MM.1S (cell line): ENCODE measurements around the gene BAG3.

Experiments used
- DNase-seq: peaks from one replicate; pipeline ENCODE4 v3.0.0-alpha.2; 2015
- H2AFZ ChIP-seq: fragments of 300-600 bp; sonication (generic); 2 replicates; pipeline ENCODE4 v1.6.0; 2016; ENCODE audit warnings: antibody characterized with exemption, low read length
- H3F3A ChIP-seq: fragments of 300-600 bp; sonication (generic); 2 replicates; pipeline ENCODE4 v1.6.1; 2016; ENCODE audit warnings: mild to moderate bottlenecking, antibody characterized with exemption, low read length, moderate library complexity, mixed read lengths; ENCODE audit not compliant: insufficient read depth
- H3K27ac ChIP-seq: fragments of 300-600 bp; sonication (generic); 2 replicates; pipeline ENCODE4 v1.5.1; 2016; ENCODE audit warnings: mild to moderate bottlenecking, low read length
- H3K27me3 ChIP-seq: fragments of 300-600 bp; sonication (generic); replicated peaks from 2 replicates; pipeline ENCODE4 v1.6.0; 2016; ENCODE audit warnings: low read length; ENCODE audit not compliant: insufficient read depth
- H3K36me3 ChIP-seq: fragments of 300-600 bp; sonication (generic); replicated peaks from 2 replicates; pipeline ENCODE4 v1.6.1; 2016; ENCODE audit warnings: mild to moderate bottlenecking, low read length, mixed read lengths; ENCODE audit not compliant: insufficient read depth
- H3K4me1 ChIP-seq: fragments of 300-600 bp; sonication (generic); 2 replicates; pipeline ENCODE4 v1.6.1; 2016; ENCODE audit warnings: low read length, mixed read lengths
- H3K4me2 ChIP-seq: fragments of 300-600 bp; sonication (generic); 2 replicates; pipeline ENCODE4 v1.6.0; 2016; ENCODE audit warnings: low read depth, low read length
- H3K4me3 ChIP-seq: fragments of 300-600 bp; sonication (generic); 2 replicates; pipeline ENCODE4 v1.5.1; 2016; ENCODE audit warnings: low read length, mixed read lengths
- H3K79me2 ChIP-seq: fragments of 300-600 bp; sonication (generic); 2 replicates; pipeline ENCODE4 v1.6.1; 2016; ENCODE audit warnings: mixed run types, low read length, mixed read lengths
- H3K9ac ChIP-seq: fragments of 300-600 bp; sonication (generic); 2 replicates; pipeline ENCODE4 v1.6.1; 2016; ENCODE audit warnings: low read length, mixed read lengths
- H3K9me2 ChIP-seq: fragments of 300-600 bp; sonication (generic); replicated peaks from 2 replicates; pipeline ENCODE4 v1.6.1; 2016; ENCODE audit warnings: mild to moderate bottlenecking, low read length, mixed read lengths; ENCODE audit not compliant: insufficient read depth
- H3K9me3 ChIP-seq: fragments of 300-600 bp; sonication (generic); replicated peaks from 2 replicates; pipeline ENCODE4 v1.6.1; 2016; ENCODE audit warnings: mild to moderate bottlenecking, low read length, mixed read lengths; ENCODE audit not compliant: insufficient read depth
- H4K20me1 ChIP-seq: fragments of 300-600 bp; sonication (generic); 2 replicates; pipeline ENCODE4 v1.6.1; 2016; ENCODE audit warnings: mild to moderate bottlenecking, low read length, moderate library complexity, mixed read lengths; ENCODE audit not compliant: insufficient read depth
- CTCF ChIP-seq: fragments of 300-600 bp; sonication (generic); IDR thresholded peaks from 2 replicates; pipeline ENCODE4 v1.5.1; 2016; ENCODE audit warnings: antibody characterized with exemption, low read length, mixed read lengths
- EZH2 ChIP-seq: fragments of 300-600 bp; sonication (generic); optimal IDR thresholded peaks from 2 replicates; pipeline ENCODE3; 2017; ENCODE audit warnings: low read depth, mild to moderate bottlenecking, antibody characterized with exemption, low read length, mixed read lengths
- EZH2phosphoT487 ChIP-seq: fragments of 300-600 bp; sonication (generic); IDR thresholded peaks from 2 replicates; pipeline ENCODE4 v1.6.1; 2018; ENCODE audit warnings: antibody characterized with exemption, low read length

BAG3 gene

GRCh38 chr10:119650692-119651513 lies at the start of gene BAG3:
Gene BAG3, plus strand, starts transcription at chr10:119651380. Its CDS starts 296 bp downstream, at chr10:119651676.
- TF ChIP-seq EZH2phosphoT487, result no peak
- TF ChIP-seq CTCF, result no peak
- no peak for TF ChIP-seq EZH2
- DNase-seq, result peak; percentile 88
- Histone ChIP-seq H3K9me3 (no peaks in the 10 kb centered on the region), H3K27me3 (no peaks in the 10 kb centered on the region), H3K79me2 (peaks cover 44% of the 10 kb centered on the region), H2AFZ (peak within 1 kb of the TSS; percentile 82), H3K9ac (peak within 1 kb of the TSS; percentile 86), H3K9me2 (no peaks in the 10 kb centered on the region), H3K4me1 (peaks cover 12% of the 10 kb centered on the region), H3K27ac (peak within 1 kb of the TSS; percentile 55; the same call in 1 of the 2 replicates), H3K4me2 (peak within 1 kb of the TSS; percentile 79), H4K20me1 (no peaks in the 10 kb centered on the region), H3K4me3 (peak within 1 kb of the TSS; percentile 74), H3K36me3 (no peaks in the 10 kb centered on the region), H3F3A (peaks cover 12% of the 10 kb centered on the region)

GRCh38 chr10:119602241-119603095 lies 48.7 kb upstream of the BAG3 start:
- no peak overlapping the region for H3K4me3 ChIP-seq
- H3K9me2 ChIP-seq, result no peaks in the 10 kb centered on the region
- no peak overlapping the region for H3K27ac ChIP-seq
- H3K4me1 ChIP-seq, result peaks cover 7% of the 10 kb centered on the region; the same call in 1 of the 2 replicates
- H3K9ac ChIP-seq, result no peak overlapping the region
- H3K79me2 ChIP-seq, result 0 out of 2 replicates have a peak, but pooled peaks cover 6% of the 10 kb centered on the region
- no peaks in the 10 kb centered on the region for H4K20me1 ChIP-seq
- no peaks in the 10 kb centered on the region for H3K36me3 ChIP-seq
- peaks cover under 1% of the 10 kb centered on the region; the same call in 1 of the 2 replicates for H3F3A ChIP-seq
- no peaks in the 10 kb centered on the region for H3K27me3 ChIP-seq
- DNase-seq, result peak; percentile 33
- TF ChIP-seq CTCF (peak; percentile 67), EZH2 (no peak), EZH2phosphoT487 (no peak)
- H3K9me3 ChIP-seq, result no peaks in the 10 kb centered on the region
- H3K4me2 ChIP-seq, result no peak overlapping the region
- H2AFZ ChIP-seq, result no peak overlapping the region

GRCh38 chr10:119604468-119604867 lies 46.7 kb upstream of the BAG3 start:
- Histone ChIP-seq H3K9me3 (no peaks in the 10 kb centered on the region), H3K36me3 (no peaks in the 10 kb centered on the region), H3K79me2 (no peaks in the 10 kb centered on the region), H3K9me2 (no peaks in the 10 kb centered on the region), H3K9ac (no peak overlapping the region), H3K27me3 (no peaks in the 10 kb centered on the region), H3K27ac (no peak overlapping the region), H3K4me2 (no peak overlapping the region), H2AFZ (no peak overlapping the region), H3K4me1 (no peaks in the 10 kb centered on the region), H3F3A (no peaks in the 10 kb centered on the region), H3K4me3 (no peak overlapping the region), H4K20me1 (no peaks in the 10 kb centered on the region)
- no peak for DNase-seq
- TF ChIP-seq CTCF, result no peak
